Gastrocnemius medialis (tissue), 4 donors: ENCODE measurements around the gene MCF2L2. TPM values are rescaled to one million over a fixed set of nuclear protein-coding genes. Genes with fewer than 3 reads are reported as not detected.
"Not testable (repeated sequence)": the region's sequence is repeated elsewhere in the genome, so short reads cannot be mapped to it uniquely, and the experiment has no call there.

Source experiments
- ATAC-seq, 2 donors: fragments of 150-250 bp; one replicate each; pipeline ENCODE4 v1.9.1; 2016
- DNase-seq, 2 donors: peaks; one replicate each; pipeline ENCODE4 v3.0.0-alpha.2; 2019
- H3K27ac ChIP-seq, 4 donors: fragments of 200-600 bp; sonication (generic); 1 replicate in 1 of 4; 2 replicates in 3 of 4; pipeline ENCODE4 v1.5.1; 2016 to 2018; ENCODE audit warnings: mild to moderate bottlenecking in 2 of 4, moderate library complexity in 1 of 4
- H3K27me3 ChIP-seq, 3 donors: fragments of 200-600 bp; sonication (generic) in 2 of 3; 1 replicate in 1 of 3; 2 replicates in 2 of 3; pipeline versions ENCODE4 v1.5.1 to v1.6.0; 2016 to 2019; ENCODE audit warnings: mild to moderate bottlenecking in 1 of 3, moderate library complexity in 1 of 3
- H3K36me3 ChIP-seq, 2 donors: fragments of 200-600 bp; sonication (generic) in 1 of 2; one replicate each; pipeline ENCODE4 v1.5.1; 2017 to 2018
- H3K4me1 ChIP-seq, 2 donors: fragments of 200-600 bp; sonication (generic) in 1 of 2; one replicate each; pipeline ENCODE4 v1.5.1; 2016 to 2017; ENCODE audit warnings: mild to moderate bottlenecking in 2 of 2
- H3K4me3 ChIP-seq, 4 donors: fragments of 200-600 bp; sonication (generic) in 3 of 4; 1 replicate in 1 of 4; 2 replicates in 3 of 4; pipeline ENCODE4 v1.5.1; 2016 to 2019; ENCODE audit warnings: mild to moderate bottlenecking in 2 of 4
- H3K9me3 ChIP-seq, 3 donors: fragments of 200-600 bp; sonication (generic) in 2 of 3; 1 replicate in 1 of 3; 2 replicates in 2 of 3; pipeline ENCODE4 v1.5.1; 2016 to 2019
- POLR2A ChIP-seq, 2 donors: fragments of 450-650 bp; IDR thresholded peaks; one replicate each; pipeline ENCODE4 v1.6.1; 2017; ENCODE audit warnings: antibody characterized with exemption in 2 of 2, mild to moderate bottlenecking in 2 of 2, moderate library complexity in 2 of 2
- in situ Hi-C, 4 donors: fragments of 200-750 bp; cut with MboI; loops; one replicate each; pipeline versions ENCODE4 v1.15.0 to v1.8.0; 2017; ENCODE audit warnings: low sequenced_read_pairs in 4 of 4
- intact Hi-C: fragments of 100-400 bp; cut with DNase I; formaldehyde crosslinking; loops from one replicate; pipeline ENCODE4 v1.15.1; 2023; ENCODE audit warnings: low total_unique reads
- total RNA-seq, 4 donors: library from RNA; depleted of rRNA; stranded (reverse); fragments of >200 nt; gene quantifications; one replicate each; pipeline versions ENCODE4 v1.1.0 to v1.2.3, GENCODE V29; 2016
- TF ChIP-seq, protein P1 (sequence below), 5 experiments: fragments of 450-650 bp in 3 of 5; fragments of 200-600 bp in 2 of 5; sonication (generic) in 2 of 5; IDR thresholded peaks in 4 of 5; conservative IDR thresholded peaks in 1 of 5; 1 replicate in 4 of 5; 2 replicates in 1 of 5; pipeline ENCODE4 v1.5.1; 2016 to 2019; ENCODE audit warnings: antibody characterized with exemption in 5 of 5, mild to moderate bottlenecking in 3 of 5, moderate library complexity in 3 of 5

MCF2L2 gene
- total RNA-seq, 4 donors from 2014 or later: 0.27 to 0.61 (median 0.46) TPM

- ATAC-seq (no peak), DNase-seq (no peak)
- Histone ChIP-seq H3K36me3 (no peaks in the 10 kb centered on the region), H3K4me3 (no peak overlapping the region), H3K27me3 (no peaks in the 10 kb centered on the region), H3K27ac (no peak overlapping the region), H3K4me1 (no peaks in the 10 kb centered on the region), H3K9me3 (no peaks in the 10 kb centered on the region)
- in situ Hi-C loops: no loop called here
- TF ChIP-seq, protein P1, sequence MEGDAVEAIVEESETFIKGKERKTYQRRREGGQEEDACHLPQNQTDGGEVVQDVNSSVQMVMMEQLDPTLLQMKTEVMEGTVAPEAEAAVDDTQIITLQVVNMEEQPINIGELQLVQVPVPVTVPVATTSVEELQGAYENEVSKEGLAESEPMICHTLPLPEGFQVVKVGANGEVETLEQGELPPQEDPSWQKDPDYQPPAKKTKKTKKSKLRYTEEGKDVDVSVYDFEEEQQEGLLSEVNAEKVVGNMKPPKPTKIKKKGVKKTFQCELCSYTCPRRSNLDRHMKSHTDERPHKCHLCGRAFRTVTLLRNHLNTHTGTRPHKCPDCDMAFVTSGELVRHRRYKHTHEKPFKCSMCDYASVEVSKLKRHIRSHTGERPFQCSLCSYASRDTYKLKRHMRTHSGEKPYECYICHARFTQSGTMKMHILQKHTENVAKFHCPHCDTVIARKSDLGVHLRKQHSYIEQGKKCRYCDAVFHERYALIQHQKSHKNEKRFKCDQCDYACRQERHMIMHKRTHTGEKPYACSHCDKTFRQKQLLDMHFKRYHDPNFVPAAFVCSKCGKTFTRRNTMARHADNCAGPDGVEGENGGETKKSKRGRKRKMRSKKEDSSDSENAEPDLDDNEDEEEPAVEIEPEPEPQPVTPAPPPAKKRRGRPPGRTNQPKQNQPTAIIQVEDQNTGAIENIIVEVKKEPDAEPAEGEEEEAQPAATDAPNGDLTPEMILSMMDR (IDR thresholded peaks at IDR 0.05 in 4 of 5, conservative IDR thresholded peaks at IDR 0.05 in 1 of 5): no peak
- no peak for TF ChIP-seq POLR2A (IDR thresholded peaks at IDR 0.05)
- intact Hi-C loops: no loop called here
Observed at GRCh38 chr3:183377307-183377959, 51.0 kb downstream of the MCF2L2 start.

DNA sequence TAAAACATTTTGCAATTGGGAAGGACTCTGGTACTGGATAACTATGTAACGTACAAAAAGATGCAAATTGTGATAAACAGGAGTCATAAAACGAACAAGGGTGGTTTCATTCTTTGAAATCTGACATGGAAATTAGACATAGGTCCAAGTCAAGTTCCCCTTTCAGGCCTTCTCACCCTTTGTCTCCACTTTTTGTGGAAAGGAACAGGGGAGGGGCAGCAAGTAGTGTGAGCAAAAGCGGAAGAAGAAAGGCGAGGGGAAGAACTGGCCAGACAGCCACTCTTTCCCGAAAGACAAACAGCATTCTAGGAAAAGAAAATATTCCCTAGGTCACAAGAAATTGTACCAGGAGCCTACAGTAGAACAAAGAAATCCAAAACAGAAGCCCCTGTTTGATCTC, 52.6 kb downstream of the MCF2L2 start:
- H3K9me3 ChIP-seq: no peaks in the 10 kb centered on the region
- no peak for TF ChIP-seq POLR2A (IDR thresholded peaks at IDR 0.05)
- TF ChIP-seq, protein P1 (IDR thresholded peaks at IDR 0.05 in 4 of 5, conservative IDR thresholded peaks at IDR 0.05 in 1 of 5): no peak
- peaks cover 0 to 4% of the 10 kb centered on the region in 2 donors for H3K4me1 ChIP-seq
- intact Hi-C loops (no loop called here), in situ Hi-C loops (no loop called here)
- no peak overlapping the region for H3K27ac ChIP-seq
- DNase-seq: no peak
- no peaks in the 10 kb centered on the region for H3K27me3 ChIP-seq
- no peaks in the 10 kb centered on the region for H3K36me3 ChIP-seq
- no peak for ATAC-seq
- no peak overlapping the region for H3K4me3 ChIP-seq

DNA sequence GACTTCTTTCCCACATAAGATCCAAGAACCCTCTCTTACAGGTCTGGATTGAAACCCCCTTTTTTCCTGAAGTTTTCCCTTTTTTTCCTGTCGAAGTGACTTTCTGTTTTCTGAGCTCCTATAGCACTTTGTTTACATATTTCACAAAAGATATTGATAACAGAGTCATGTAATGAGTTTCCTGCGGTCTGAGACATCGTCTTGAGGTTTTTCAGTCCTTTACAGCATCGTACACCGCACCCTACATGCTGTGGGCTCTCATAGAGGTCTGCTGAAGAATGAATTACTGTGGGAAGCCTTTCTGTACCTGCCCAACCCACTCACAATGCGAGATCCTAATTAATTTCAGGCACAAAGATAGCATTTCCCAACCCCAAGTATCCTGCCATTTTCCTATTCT, 53.1 kb downstream of the MCF2L2 start:
- H3K4me1 ChIP-seq: peaks cover 0 to 8% of the 10 kb centered on the region in 2 donors
- H3K36me3 ChIP-seq: no peaks in the 10 kb centered on the region
- in situ Hi-C loops (no loop called here), intact Hi-C loops (no loop called here)
- no peaks in the 10 kb centered on the region for H3K9me3 ChIP-seq
- no peak overlapping the region for H3K27ac ChIP-seq
- TF ChIP-seq POLR2A (IDR thresholded peaks at IDR 0.05): no peak
- ATAC-seq: no peak
- no peaks in the 10 kb centered on the region for H3K27me3 ChIP-seq
- no peak overlapping the region for H3K4me3 ChIP-seq
- DNase-seq: no peak

- H3K9me3 ChIP-seq: no peaks in the 10 kb centered on the region
- no peaks in the 10 kb centered on the region for H3K36me3 ChIP-seq
- in situ Hi-C loops (no loop called here), intact Hi-C loops (loop anchor here (5.0 kb wide), 1 partner anchor 36 kb away; no protein-coding TSS in a partner anchor)
- no peak overlapping the region for H3K4me3 ChIP-seq
- no peak for TF ChIP-seq POLR2A (IDR thresholded peaks at IDR 0.05)
- TF ChIP-seq, protein P1 (IDR thresholded peaks at IDR 0.05 in 4 of 5, conservative IDR thresholded peaks at IDR 0.05 in 1 of 5): no peak
- DNase-seq (no peak), ATAC-seq (no peak)
- H3K27me3 ChIP-seq: no peaks in the 10 kb centered on the region
- H3K27ac ChIP-seq: no peak overlapping the region
- H3K4me1 ChIP-seq: peaks cover 0 to 12% of the 10 kb centered on the region in 2 donors
Observed at GRCh38 chr3:183372911-183373310, 55.5 kb downstream of the MCF2L2 start.

GRCh38 chr3:183371600-183371968, 56.8 kb downstream of the MCF2L2 start:
- intact Hi-C loops: loop anchor here (5.0 kb wide), 1 partner anchor 34 kb away; no protein-coding TSS in a partner anchor

More at GRCh38 chr3:183371600-183371968, 56.8 kb downstream of the MCF2L2 start:
- H3K9me3 ChIP-seq, H3K4me3 ChIP-seq, H3K36me3 ChIP-seq, DNase-seq, in situ Hi-C loops, ATAC-seq, H3K27me3 ChIP-seq: not testable (repeated sequence)
- Histone ChIP-seq H3K4me1 (peaks cover 0 to 12% of the 10 kb centered on the region in 2 donors), H3K27ac (peak overlapping the region in 3 of 4 donors; percentile 76 to 81 (median 77))
